ENCODE measurements around the gene SLC35E2B. TPM values are rescaled to one million over a fixed set of nuclear protein-coding genes. Genes with fewer than 3 reads are reported as not detected.
"Not testable (repeated sequence)": the region's sequence is repeated elsewhere in the genome, so short reads cannot be mapped to it uniquely, and the experiment has no call there.

SLC35E2B gene
- total and polyA plus RNA-seq, 9 donors = 24.7 to 59.2 (median 40.1) TPM

DNA sequence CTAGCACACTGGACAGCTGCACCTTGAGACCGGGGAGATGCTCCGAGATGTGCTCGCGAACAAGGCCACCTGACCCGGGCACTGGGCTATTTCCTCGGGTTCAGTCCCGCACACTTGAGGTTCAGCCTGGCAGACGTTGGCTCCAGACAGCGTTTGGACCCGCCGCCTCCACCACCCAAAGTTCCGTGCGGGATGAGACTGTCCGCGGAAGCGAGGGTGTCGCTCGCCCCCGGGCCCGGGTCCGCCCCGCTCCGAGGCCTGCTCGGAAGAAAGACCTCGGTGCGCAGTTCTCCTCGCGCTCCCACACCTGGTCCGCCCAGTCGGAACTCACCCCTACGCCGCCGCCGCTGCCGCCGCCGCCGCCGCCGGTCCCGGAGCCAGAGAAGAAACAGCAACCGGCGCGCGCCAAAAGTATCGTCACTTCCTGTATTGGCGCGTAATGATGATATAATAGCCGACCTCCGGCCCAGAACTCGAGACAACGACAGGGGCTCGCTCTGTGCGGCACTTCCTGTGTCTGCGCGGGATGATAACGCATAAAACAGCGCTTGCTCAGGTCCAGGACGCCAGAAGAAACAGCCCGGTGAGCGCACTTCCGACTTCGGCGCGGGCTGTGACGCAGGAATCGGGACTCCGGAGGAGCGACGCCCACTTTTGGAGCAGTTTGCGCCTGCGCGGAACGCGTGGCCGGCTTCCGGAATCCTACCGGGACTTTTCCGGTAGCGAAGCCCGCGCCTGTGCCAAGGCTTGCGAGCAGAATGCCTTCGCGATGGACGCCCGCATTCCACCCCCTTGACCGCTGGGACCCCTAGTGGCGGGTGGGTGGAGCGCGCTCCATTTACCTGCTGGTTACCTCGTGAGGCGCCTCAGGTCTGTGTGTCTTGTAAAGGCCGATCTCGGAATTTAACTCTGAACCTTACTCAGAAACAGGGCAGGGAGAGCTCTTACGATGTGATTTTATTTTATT lies 33.7 kb downstream of the SLC35E2B start, which contains the start of gene CDK11B:
TSS of gene CDK11B (minus strand) at position 422 of the 967 bp plus-strand sequence. CDS start 1,519 bp downstream, outside the sequence.
- H3K36me3 ChIP-seq; H3K4me1 ChIP-seq (ENCODE audit: insufficient read depth); H3K27me3 ChIP-seq; H3K9me3 ChIP-seq; intact Hi-C loops (cut with DNase I): not testable (repeated sequence)
- Histone ChIP-seq H3K4me3 (peak within 1 kb of the TSS; percentile 74), H3K27ac (peak within 1 kb of the TSS; percentile 88 to 100)
- peak; percentile 93 to 99 (median 95) for DNase-seq
- TF ChIP-seq, protein P1, sequence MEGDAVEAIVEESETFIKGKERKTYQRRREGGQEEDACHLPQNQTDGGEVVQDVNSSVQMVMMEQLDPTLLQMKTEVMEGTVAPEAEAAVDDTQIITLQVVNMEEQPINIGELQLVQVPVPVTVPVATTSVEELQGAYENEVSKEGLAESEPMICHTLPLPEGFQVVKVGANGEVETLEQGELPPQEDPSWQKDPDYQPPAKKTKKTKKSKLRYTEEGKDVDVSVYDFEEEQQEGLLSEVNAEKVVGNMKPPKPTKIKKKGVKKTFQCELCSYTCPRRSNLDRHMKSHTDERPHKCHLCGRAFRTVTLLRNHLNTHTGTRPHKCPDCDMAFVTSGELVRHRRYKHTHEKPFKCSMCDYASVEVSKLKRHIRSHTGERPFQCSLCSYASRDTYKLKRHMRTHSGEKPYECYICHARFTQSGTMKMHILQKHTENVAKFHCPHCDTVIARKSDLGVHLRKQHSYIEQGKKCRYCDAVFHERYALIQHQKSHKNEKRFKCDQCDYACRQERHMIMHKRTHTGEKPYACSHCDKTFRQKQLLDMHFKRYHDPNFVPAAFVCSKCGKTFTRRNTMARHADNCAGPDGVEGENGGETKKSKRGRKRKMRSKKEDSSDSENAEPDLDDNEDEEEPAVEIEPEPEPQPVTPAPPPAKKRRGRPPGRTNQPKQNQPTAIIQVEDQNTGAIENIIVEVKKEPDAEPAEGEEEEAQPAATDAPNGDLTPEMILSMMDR (IDR thresholded peaks at IDR 0.05) = peak in 2 of 3 donors; percentile 37 to 45
- TF ChIP-seq EP300 (IDR thresholded peaks at IDR 0.05) (peak; percentile 68), POLR2A (IDR thresholded peaks at IDR 0.05) (peak; percentile 63)
- WGBS, 3 donors = 0 to 1% (median 0%) methylated on average over 60 to 64 of the region's 96 CpGs

DNA sequence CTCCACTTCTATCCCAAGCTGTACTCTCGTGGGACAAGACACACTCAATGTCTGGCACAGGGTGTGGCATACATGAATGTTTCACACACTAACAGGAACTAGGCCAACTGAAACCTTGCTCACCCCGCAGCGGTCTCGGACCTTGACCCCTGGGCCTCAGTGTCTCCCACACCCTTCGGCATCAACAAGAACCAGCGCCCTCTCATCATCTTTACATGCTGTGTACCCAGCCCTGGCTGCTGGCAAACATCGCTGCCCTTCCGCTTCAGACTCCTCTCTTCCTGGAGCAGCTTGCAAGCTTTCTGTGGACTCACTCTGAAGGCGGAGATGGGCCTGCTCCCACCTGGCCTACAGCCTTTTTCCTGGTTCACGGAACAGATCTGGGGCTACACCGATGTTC lies 44.3 kb downstream of the SLC35E2B start:
- H3K36me3 ChIP-seq = not testable (repeated sequence)
- 85 to 89% (median 89%) methylated on average over 11 of the region's 11 CpGs for WGBS, 3 donors

DNA sequence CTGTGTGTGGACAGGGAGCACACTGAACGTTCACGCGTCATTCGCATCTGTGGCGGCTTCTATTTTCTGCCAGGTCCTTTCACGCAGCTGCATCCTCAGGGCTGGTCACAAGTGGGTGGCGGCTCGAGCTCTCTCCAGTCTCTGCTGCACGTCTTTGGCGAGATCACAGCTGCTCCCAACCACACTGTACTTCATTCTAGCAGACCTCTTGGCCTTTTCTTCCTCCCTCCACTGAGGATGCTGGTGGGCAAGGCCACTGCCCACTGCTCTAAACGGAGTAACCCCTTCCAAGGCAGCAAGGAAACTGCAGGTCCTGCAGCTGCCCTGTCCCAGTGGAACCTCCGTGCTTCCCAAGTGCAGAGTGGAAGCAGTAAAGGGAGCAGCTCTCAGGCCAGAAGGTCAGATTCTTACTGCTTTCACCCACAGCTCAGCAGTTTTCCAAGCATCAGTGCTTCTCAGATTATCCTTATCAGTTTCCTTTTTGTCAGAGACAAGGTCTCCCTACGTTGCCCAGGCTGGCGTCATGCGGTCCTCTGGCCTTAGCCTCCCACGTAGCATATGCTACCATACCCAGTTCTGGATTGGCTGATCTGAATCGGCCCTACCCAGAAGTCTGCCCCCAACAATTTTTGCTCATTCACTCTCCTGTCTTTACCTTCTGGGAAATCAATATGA lies 44.9 kb downstream of the SLC35E2B start:
- H3K4me3 ChIP-seq; H3K9me3 ChIP-seq; H3K27ac ChIP-seq; H3K4me1 ChIP-seq (ENCODE audit: insufficient read depth); H3K36me3 ChIP-seq; intact Hi-C loops (cut with DNase I); H3K27me3 ChIP-seq: not testable (repeated sequence)
- peak in 1 of 5 donors; percentile 18 for DNase-seq
- 89 to 92% (median 89%) methylated on average over 17 of the region's 17 CpGs for WGBS, 3 donors

More for the DNA sequence above, 44.3 kb downstream of the SLC35E2B start:
- peak in 1 of 5 donors; percentile 31 for DNase-seq
- intact Hi-C loops (cut with DNase I); H3K4me3 ChIP-seq; H3K27ac ChIP-seq; H3K9me3 ChIP-seq; H3K4me1 ChIP-seq (ENCODE audit: insufficient read depth); H3K27me3 ChIP-seq: not testable (repeated sequence)

DNA sequence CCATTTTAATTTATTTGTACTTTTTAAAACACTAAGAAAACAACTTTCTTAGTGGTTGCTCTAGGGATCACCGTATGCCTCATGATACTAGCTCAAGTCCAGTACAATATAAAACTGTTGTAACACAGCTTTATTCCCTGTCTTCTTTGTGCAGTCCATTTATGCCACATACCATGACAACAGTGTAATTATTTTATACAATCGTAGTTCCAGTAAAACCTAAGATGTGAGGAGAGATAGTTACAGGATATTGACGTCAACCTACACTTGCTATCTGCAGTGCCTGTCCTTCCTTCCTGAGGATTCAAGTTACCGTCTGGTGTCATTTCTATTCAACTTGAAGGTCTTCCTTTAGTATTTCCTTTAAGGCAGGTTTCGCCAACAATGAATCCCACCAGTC lies 46.3 kb downstream of the SLC35E2B start:
- intact Hi-C loops (cut with DNase I); H3K27me3 ChIP-seq; H3K4me3 ChIP-seq; DNase-seq; H3K36me3 ChIP-seq; H3K9me3 ChIP-seq; H3K4me1 ChIP-seq (ENCODE audit: insufficient read depth); H3K27ac ChIP-seq: not testable (repeated sequence)
- WGBS, 3 donors = 84 to 90% (median 85%) methylated on average over 4 to 5 of the region's 5 CpGs

DNA sequence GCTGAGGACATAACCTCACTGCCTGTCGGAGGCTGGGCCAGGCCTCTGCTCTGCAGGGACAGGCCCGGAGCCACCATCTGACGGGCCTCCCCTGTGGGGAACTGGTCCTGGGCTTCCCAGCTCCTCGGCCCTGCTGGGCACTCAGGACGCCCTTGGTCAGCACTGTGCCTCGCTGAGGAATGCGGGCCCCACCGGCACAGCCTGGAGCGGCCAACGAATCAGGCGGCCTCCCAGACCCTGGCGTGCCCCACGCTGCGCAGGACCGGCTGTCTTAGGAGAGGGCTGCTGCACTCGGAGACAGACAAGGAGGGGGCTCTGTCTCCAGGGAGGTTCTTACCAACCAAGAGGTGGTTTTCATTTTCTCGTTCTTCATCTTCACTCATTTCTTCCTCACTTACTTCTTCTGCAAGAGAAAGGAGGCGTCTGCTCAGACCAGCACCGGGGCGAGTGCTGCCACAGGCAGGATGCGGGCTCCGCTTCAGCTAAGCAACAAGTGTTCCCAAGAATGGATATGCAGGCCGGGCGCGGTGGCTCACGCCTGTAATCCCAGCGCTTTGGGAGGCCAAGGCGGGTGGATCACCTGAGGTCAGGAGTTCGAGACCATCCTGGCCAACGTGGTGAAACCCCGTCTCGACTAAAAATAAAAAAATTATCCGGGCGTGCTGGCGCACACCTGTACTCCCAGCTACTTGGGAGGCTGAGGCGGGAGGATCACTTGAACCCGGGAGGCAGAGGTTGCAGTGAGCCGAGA lies 51.7 kb downstream of the SLC35E2B start:
- H3K4me1 ChIP-seq (ENCODE audit: insufficient read depth); intact Hi-C loops (cut with DNase I); H3K36me3 ChIP-seq; H3K4me3 ChIP-seq; H3K27me3 ChIP-seq; H3K9me3 ChIP-seq; H3K27ac ChIP-seq: not testable (repeated sequence)
- WGBS, 3 donors = 91 to 95% (median 92%) methylated on average over 21 to 32 of the region's 38 CpGs
- peak in 1 of 5 donors; percentile 18 for DNase-seq

DNA sequence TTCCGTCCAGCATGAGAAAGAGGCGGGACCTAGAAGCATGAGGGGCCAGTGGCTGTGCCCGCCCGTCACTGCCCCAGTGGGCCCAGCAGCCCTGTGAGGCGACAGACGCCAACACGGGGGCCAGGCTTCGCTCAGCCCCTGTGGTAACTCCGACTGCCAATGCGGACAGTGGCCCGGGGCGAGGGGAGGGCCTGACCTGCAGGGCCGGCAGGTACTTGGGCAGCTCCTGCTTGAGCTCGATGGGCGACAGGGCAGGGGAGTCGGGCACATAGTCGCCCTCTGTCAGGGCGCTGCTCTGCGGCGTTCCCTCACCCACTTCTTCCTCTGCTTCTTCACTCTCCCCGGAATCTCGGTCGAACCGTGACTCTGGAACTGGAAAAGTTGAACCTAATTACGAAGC lies 52.5 kb downstream of the SLC35E2B start:
- H3K27me3 ChIP-seq; H3K27ac ChIP-seq; intact Hi-C loops (cut with DNase I); H3K36me3 ChIP-seq; H3K4me1 ChIP-seq (ENCODE audit: insufficient read depth); H3K4me3 ChIP-seq; H3K9me3 ChIP-seq: not testable (repeated sequence)
- peak in 1 of 5 donors; percentile 13 for DNase-seq
- 97 to 100% methylated on average over 5 to 14 of the region's 25 CpGs; no CpG with 5 or more reads in 1 of the 3 donors for WGBS, 3 donors

DNA sequence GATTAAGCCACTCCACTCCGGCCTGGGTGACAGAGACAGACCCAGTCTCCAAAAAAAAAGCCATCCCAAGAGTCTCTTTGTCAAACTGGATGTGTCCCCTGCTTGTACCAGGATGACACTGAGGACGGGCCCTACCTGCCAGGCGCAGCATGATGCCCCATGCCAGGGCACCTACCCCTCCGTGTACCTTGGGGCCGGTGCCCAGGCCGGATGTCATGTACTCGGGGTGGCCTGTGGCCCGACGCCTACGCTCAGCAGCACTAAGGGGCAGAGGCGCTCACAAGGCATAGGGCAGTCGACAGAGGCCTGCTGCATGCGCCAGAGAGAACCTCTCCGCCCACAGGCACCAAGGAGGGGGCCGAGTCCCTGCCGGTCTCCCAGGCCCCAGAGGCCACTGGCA lies 53.2 kb downstream of the SLC35E2B start:
- DNase-seq = peak in 1 of 5 donors; percentile 17
- not testable (repeated sequence) for H3K36me3 ChIP-seq
- 88 to 93% (median 92%) methylated on average over 14 to 16 of the region's 16 CpGs for WGBS, 3 donors

DNA sequence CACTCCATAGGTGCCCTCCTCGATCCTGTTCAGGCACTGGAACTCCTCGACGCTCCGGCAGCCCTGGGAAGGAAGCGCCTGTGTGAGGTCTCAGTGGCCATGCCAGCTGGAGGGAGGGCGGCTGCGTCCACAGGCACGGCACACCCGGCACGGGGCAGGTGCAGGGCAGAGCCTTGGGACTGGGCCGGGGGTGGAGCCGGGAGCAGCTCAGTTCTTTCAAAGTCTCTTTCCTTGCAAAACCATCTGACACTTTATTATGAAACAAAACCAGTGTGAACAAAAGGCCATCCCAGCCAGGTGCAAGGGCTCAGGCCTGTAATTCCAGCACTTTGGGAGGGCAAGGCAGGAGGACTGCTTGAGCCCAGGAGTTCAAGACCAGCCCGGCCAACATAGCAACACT lies 54.1 kb downstream of the SLC35E2B start:
- H3K9me3 ChIP-seq; H3K4me3 ChIP-seq; H3K27ac ChIP-seq; H3K4me1 ChIP-seq (ENCODE audit: insufficient read depth); intact Hi-C loops (cut with DNase I); H3K36me3 ChIP-seq; H3K27me3 ChIP-seq: not testable (repeated sequence)
- WGBS, 3 donors = 72 to 84% (median 82%) methylated on average over 2 to 9 of the region's 13 CpGs
- DNase-seq = peak in 1 of 5 donors; percentile 13

More for the DNA sequence above, 53.2 kb downstream of the SLC35E2B start:
- H3K27me3 ChIP-seq; H3K9me3 ChIP-seq; H3K4me3 ChIP-seq; H3K4me1 ChIP-seq (ENCODE audit: insufficient read depth); H3K27ac ChIP-seq; intact Hi-C loops (cut with DNase I): not testable (repeated sequence)

DNA sequence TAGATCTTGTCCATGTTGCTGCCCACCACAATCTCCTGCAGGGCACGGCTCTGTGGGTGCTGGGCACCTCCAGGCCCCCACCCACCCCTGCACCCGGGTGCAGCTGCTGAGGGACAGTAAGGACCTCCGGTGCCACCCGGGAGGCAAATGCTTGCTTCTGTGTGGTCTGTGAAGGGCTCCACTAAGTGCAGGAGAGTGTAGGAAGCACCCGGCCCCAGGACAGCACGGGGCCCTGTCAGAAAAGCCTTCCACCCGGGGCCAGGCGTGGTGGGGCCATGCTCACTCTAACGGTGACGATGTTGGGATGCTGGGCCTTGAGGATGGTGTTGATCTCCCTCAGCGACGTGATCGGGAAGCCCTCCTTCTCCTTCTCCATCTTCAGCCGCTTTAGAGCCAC lies 55.1 kb downstream of the SLC35E2B start:
- H3K27me3 ChIP-seq; intact Hi-C loops (cut with DNase I); H3K4me1 ChIP-seq (ENCODE audit: insufficient read depth); H3K27ac ChIP-seq; H3K9me3 ChIP-seq; H3K4me3 ChIP-seq; H3K36me3 ChIP-seq: not testable (repeated sequence)
- DNase-seq = peak in 1 of 5 donors; percentile 28
- 72 to 93% (median 80%) methylated on average over 12 to 14 of the region's 14 CpGs for WGBS, 3 donors
